ENCODE data around the gene RBMS2.
A peak's percentile ranks its signal among the peaks of the same experiment; 100 is the strongest.

RBMS2 gene

DNA sequence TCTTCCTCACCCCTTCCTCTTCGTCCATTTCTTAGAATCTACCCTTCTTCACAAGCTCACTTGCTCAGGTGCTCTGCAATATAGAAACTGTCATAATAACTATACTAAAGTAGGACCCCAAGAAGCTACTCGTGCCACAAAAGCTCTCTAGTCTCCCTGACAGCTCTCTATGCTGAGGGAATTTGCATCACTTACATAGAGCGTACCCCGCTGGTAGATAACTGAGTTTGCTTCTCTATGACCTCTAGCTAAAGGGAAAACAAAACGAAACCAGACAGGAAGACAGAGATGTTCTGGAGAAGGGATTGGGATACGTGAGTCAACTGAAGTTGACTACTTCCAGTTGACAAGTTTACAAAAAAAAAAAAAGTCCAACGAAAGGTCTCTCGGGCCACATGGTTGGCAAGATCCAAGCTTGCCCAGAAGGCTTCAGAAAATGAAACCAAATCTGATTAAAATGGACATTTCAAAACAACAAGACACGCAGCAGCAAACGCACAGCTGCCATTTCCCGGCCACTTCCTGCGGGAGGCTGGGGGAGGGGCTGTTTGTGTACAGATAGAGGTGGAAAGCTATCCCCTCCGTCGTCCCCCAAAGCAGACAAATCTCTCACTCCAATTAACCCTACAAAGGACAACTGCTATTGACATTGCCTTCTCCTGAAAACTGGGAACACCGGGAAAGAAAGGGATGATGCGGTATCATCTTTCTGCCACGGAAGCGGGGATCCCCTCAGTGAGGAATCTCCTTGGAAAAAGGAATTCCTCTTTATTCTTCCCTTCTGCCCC, 107.2 kb downstream of the RBMS2 start:
- DNase-seq (ENCODE audit: insufficient read length, low spot score) (no peak), FAIRE-seq (no peak)

GRCh38 chr12:56629459-56630179, 108.0 kb downstream of the RBMS2 start:
- no peak for FAIRE-seq
- no peak for TF ChIP-seq POLR2A (IDR thresholded peaks at IDR 0.05; ENCODE audit: low read depth, low read length)
- DNase-seq (ENCODE audit: insufficient read length, low spot score): peak; percentile 47

More for the DNA sequence above, 107.2 kb downstream of the RBMS2 start:
- no peak for TF ChIP-seq POLR2A (IDR thresholded peaks at IDR 0.05; ENCODE audit: low read depth, low read length)

GRCh38 chr12:56630180-56630632, 108.6 kb downstream of the RBMS2 start, which contains the start of gene BAZ2A:
BAZ2A (minus strand) TSS chr12:56630326; CDS start chr12:56617530, 12,796 bp downstream.
- DNase-seq (ENCODE audit: insufficient read length, low spot score): peak; percentile 88
- no peak for FAIRE-seq
- TF ChIP-seq POLR2A (IDR thresholded peaks at IDR 0.05; ENCODE audit: low read depth, low read length): no peak

DNA sequence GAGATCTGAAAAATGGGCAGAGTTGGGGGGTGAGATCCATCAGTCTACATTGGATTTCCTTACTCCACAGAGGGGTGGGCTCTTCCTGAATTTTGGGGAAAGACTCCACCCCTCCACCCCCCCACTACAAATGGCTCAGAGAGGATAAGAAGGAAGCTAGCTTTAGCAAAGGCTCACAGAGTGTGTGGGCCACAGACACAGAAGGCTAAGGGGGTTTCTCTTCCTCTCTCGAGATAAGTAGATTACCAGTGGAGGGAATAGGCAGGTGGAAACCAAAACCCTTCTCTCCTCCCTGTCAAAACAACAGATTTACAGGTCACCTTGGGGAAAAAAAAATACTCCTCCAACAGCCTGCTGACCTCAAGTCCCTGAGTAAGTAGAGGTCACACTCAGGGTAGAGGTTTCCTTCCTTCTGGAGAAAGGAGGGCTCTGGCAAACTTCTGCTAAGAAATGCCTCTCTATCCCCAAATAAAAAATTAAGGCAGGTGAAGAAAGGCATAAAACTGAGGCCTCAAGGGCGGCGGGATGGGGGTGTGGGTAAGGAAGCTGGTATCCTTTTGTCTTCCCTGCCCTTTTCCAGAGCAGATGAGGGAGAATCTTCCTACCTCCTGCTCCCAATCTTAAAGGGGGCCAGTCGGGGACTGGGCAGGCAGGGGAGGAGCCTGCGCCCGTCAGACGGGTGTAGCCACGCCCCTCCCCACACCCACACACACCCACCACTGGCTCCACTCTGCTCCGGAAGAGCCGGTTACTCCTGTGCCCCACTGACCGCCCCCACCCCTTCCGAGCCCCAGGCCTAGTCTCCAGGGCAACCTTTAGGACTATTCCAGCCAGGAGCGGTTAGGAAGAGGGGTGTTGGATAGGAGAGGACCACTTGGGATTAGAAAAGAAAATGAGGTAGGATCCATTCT, 110.4 kb downstream of the RBMS2 start:
- FAIRE-seq (no peak), DNase-seq (ENCODE audit: insufficient read length, low spot score) (no peak)
- TF ChIP-seq POLR2A (IDR thresholded peaks at IDR 0.05; ENCODE audit: low read depth, low read length): no peak

GRCh38 chr12:56632701-56633467, 111.3 kb downstream of the RBMS2 start:
- no peak for TF ChIP-seq POLR2A (IDR thresholded peaks at IDR 0.05; ENCODE audit: low read depth, low read length)
- DNase-seq (ENCODE audit: insufficient read length, low spot score): no peak
- FAIRE-seq: no peak

DNA sequence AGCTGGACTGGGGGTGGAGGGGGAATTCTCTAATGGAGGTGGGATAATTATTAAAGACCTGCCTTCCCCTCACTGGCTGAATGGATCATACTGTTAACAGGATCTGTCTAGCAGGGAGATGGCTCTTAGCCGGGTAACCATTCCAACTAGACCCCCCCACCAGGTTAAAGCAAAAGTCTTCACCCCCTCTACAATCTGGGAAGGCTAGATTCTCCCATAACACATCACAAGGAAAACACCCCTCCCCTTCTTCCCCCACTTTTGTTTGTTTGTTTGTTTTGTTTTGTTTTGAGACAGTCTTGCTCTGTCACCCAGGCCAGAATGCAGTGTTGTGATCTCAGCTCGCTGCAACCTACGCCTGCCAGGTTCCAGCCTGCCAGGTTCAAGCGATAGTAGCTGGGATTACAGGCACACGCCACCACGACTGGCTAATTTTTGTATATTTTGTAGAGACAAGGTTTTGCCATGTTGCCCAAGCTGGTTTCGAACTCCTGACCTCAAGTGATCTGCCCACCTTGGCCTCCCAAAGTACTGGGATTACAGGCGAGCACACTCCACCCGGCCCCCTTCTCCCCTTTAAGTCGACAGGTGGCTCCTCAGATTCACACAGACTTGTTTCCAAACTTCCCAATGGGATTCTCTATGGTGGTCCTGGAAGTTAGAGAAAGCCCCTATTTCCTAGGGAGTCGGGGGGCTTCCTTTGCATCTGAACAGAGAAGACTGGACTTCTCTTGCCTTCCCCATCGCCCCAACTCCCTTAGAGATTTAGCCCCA, 112.0 kb downstream of the RBMS2 start:
- no peak for DNase-seq (ENCODE audit: insufficient read length, low spot score)
- no peak for FAIRE-seq
- TF ChIP-seq POLR2A (IDR thresholded peaks at IDR 0.05; ENCODE audit: low read depth, low read length): no peak

GRCh38 chr12:56634242-56634836, 112.7 kb downstream of the RBMS2 start:
- no peak for DNase-seq (ENCODE audit: insufficient read length, low spot score)

DNA sequence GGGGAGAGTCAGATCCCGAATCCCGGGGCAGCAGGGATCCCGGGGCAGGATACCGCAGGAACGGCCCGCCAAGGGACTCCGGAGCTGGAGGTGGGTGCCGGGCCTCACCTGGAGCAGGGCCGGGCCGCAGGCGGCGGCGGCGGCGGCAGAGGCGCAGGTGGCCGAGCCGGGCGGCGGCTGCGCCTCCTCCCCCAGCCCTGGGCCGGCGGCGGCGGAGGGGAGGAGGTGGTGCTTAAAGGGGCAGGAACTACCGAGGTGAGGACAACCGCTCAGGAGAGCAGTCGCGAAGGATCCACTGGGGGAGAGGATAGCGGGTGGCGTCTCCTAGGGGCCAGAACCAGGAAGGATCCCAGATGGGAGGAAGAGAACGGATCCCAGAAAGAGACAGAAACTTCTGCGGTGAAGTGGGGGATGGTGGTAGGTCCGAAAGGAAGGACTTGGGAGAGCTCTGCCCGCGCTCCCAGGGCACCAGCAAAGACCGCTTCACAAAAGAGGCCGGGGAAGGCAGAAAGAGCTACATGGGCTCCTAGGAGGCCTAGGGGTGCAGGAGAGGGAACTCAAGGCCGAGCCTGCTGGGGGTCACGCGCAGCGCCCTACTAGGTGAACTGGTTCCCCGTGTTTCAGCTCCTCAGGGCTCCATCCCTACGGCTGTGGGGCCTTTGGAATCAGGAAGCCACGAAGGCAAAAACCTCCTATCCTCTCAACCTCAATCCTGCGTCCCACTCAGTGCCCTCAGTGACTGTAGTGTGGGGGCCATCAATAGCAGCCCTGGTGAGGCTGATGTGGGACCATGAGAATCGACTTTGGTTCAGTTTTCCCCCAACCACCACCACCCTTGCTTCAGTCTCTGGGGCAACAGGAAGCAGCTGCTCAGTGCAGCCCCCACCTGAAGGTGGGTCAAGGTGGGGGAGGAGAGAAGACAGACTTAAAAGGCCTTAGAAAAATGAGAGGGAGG, 113.5 kb downstream of the RBMS2 start:
- DNase-seq (ENCODE audit: insufficient read length, low spot score) (peak; percentile 85), FAIRE-seq (no peak)
- peak; percentile 30; the same call in 1 of the 2 replicates for TF ChIP-seq POLR2A (IDR thresholded peaks at IDR 0.05; ENCODE audit: low read depth, low read length)

More at GRCh38 chr12:56634242-56634836, 112.7 kb downstream of the RBMS2 start:
- no peak for FAIRE-seq
- TF ChIP-seq POLR2A (IDR thresholded peaks at IDR 0.05; ENCODE audit: low read depth, low read length): no peak

GRCh38 chr12:56635806-56636674, 114.4 kb downstream of the RBMS2 start:
- 0 out of 2 replicates have a peak, but pooled peaks have one; percentile 20 for TF ChIP-seq POLR2A (IDR thresholded peaks at IDR 0.05; ENCODE audit: low read depth, low read length)
- DNase-seq (ENCODE audit: insufficient read length, low spot score): peak; percentile 92
- no peak for FAIRE-seq
